IMR-90 (cell line): ENCODE data around the gene NUBPL. TPM values are rescaled to one million over a fixed set of nuclear protein-coding genes. Genes with fewer than 3 reads are reported as not detected.
"Not testable (repeated sequence)": the region's sequence is repeated elsewhere in the genome, so short reads cannot be mapped to it uniquely, and the experiment has no call there.

ENCODE experiments used
- ATAC-seq: fragments of 200-7000 bp; cut with Tn5 transposase; 2 replicates; pipeline ENCODE4 v1.9.1; 2020; ENCODE audit warnings: low read depth, mild to moderate bottlenecking, moderate library complexity
- BruUV-seq: library from RNA; stranded (reverse); fragments of 400-500 nt; replicated peaks from 2 replicates; lab custom pipeline; 2021; lab: Mats Ljungman, UMichigan
- CTCF ChIA-PET: fragments of 300-600 bp; formaldehyde crosslinking; extraction: SDS; loops from one replicate; lab custom pipeline; 2021; ENCODE audit warnings: antibody characterized with exemption; lab: Yijun Ruan, JAX
- POLR2A ChIA-PET: fragments of 300-600 bp; sonication (Branson Sonifier 250); formaldehyde crosslinking; loops from one replicate; lab custom pipeline; 2022; ENCODE audit warnings: antibody characterized with exemption; ENCODE audit not compliant: unreplicated experiment; lab: Charles Lee
- DNase-seq: peaks from one replicate; pipeline ENCODE4 v3.0.0; 2013
- H2AFZ ChIP-seq: replicated peaks from 2 replicates; pipeline ENCODE3; 2013; ENCODE audit warnings: low read length, mild to moderate bottlenecking; ENCODE audit not compliant: poor library complexity
- H2AK5ac ChIP-seq: 2 replicates; pipeline ENCODE4 v1.6.1; 2013; ENCODE audit warnings: low read depth, low read length, inconsistent platforms
- H2AK9ac ChIP-seq: replicated peaks from 2 replicates; pipeline ENCODE3; 2013; ENCODE audit warnings: mild to moderate bottlenecking, low read depth, low read length, moderate library complexity; ENCODE audit not compliant: poor library complexity
- H2BK120ac ChIP-seq: 2 replicates; pipeline ENCODE4 v1.6.1; 2013; ENCODE audit warnings: low read depth, low read length, inconsistent platforms
- H2BK15ac ChIP-seq: 3 replicates; pipeline ENCODE4 v1.6.1; 2013; ENCODE audit warnings: low read depth, low read length, inconsistent platforms
- H2BK20ac ChIP-seq: 2 replicates; pipeline ENCODE4 v1.6.1; 2013; ENCODE audit warnings: low read depth, mild to moderate bottlenecking, inconsistent platforms, low read length, moderate library complexity
- H2BK5ac ChIP-seq: 2 replicates; pipeline ENCODE4 v1.6.1; 2013; ENCODE audit warnings: mild to moderate bottlenecking, low read depth, low read length, inconsistent platforms; ENCODE audit not compliant: poor library complexity, severe bottlenecking
- H3K14ac ChIP-seq: replicated peaks from 2 replicates; pipeline ENCODE4 v1.6.1; 2013; ENCODE audit warnings: low read depth, low read length, inconsistent platforms
- H3K18ac ChIP-seq: 2 replicates; pipeline ENCODE4 v1.6.1; 2013; ENCODE audit warnings: low read depth, low read length, control low read depth
- H3K23ac ChIP-seq: 2 replicates; pipeline ENCODE4 v1.6.1; 2013; ENCODE audit warnings: low read depth, low read length, inconsistent platforms
- H3K27ac ChIP-seq: 2 replicates; pipeline ENCODE4 v1.5.1; 2013; ENCODE audit warnings: mild to moderate bottlenecking, control low read depth, low read length; ENCODE audit not compliant: insufficient read depth
- H3K27me3 ChIP-seq: 2 replicates; pipeline ENCODE4 v1.6.1; 2013; ENCODE audit warnings: low read length; ENCODE audit not compliant: control insufficient read depth, insufficient read depth
- H3K36me3 ChIP-seq: 2 replicates; pipeline ENCODE4 v1.6.1; 2013; ENCODE audit warnings: low read length, mixed read lengths; ENCODE audit not compliant: control insufficient read depth, insufficient read depth
- H3K4ac ChIP-seq: 2 replicates; pipeline ENCODE4 v1.6.1; 2013; ENCODE audit warnings: low read depth, low read length, inconsistent platforms
- H3K4me1 ChIP-seq: 2 replicates; pipeline ENCODE4 v1.6.1; 2013; ENCODE audit warnings: low read length, mixed read lengths; ENCODE audit not compliant: control insufficient read depth, insufficient read depth
- H3K4me2 ChIP-seq: 2 replicates; pipeline ENCODE4 v1.6.1; 2013; ENCODE audit warnings: low read depth, mild to moderate bottlenecking, control low read depth, low read length, moderate library complexity
- H3K4me3 ChIP-seq: 2 replicates; pipeline ENCODE4 v1.5.1; 2013; ENCODE audit warnings: low read depth, mild to moderate bottlenecking, control low read depth, low read length, moderate library complexity; ENCODE audit not compliant: insufficient read depth
- H3K56ac ChIP-seq: 2 replicates; pipeline ENCODE4 v1.6.1; 2013; ENCODE audit warnings: low read length, inconsistent platforms; ENCODE audit not compliant: insufficient read depth; ENCODE audit errors: extremely low read depth
- H3K79me1 ChIP-seq, 2 experiments: 2 replicates each; pipeline ENCODE4 v1.6.1; 2013; ENCODE audit warnings: low read length in 2 of 2, inconsistent platforms in 1 of 2, low read depth in 1 of 2
- H3K9ac ChIP-seq: 2 replicates; pipeline ENCODE4 v1.6.1; 2013; ENCODE audit warnings: low read depth, low read length, control low read depth
- H3K9me1 ChIP-seq: 2 replicates; pipeline ENCODE4 v1.6.1; 2013; ENCODE audit warnings: low read length, inconsistent platforms; ENCODE audit not compliant: insufficient read depth
- H3K9me3 ChIP-seq: 2 replicates; pipeline ENCODE4 v1.6.1; 2013; ENCODE audit warnings: low read length; ENCODE audit not compliant: control insufficient read depth, insufficient read depth
- H4K20me1 ChIP-seq: 2 replicates; pipeline ENCODE4 v1.6.1; 2013; ENCODE audit warnings: low read length, inconsistent platforms; ENCODE audit not compliant: insufficient read depth
- H4K5ac ChIP-seq: 2 replicates; pipeline ENCODE4 v1.6.1; 2013; ENCODE audit warnings: mild to moderate bottlenecking, low read depth, low read length, control low read depth
- H4K8ac ChIP-seq, 2 experiments: 2 replicates each; pipeline ENCODE4 v1.6.1; 2013; ENCODE audit warnings: low read depth in 2 of 2, low read length in 2 of 2, control low read depth in 1 of 2, inconsistent platforms in 1 of 2
- H4K91ac ChIP-seq: 2 replicates; pipeline ENCODE4 v1.6.1; 2013; ENCODE audit warnings: low read depth, low read length, inconsistent platforms; ENCODE audit not compliant: insufficient read depth
- WGBS, 2 experiments: methylation state at CpG; one replicate each; pipeline versions ENCODE4 v1.1.5 to v1.1.7; 2013; ENCODE audit warnings: missing lambda C conversion rate in 2 of 2; ENCODE audit not compliant: insufficient read length in 1 of 2; ENCODE audit errors: extremely low coverage in 2 of 2; 5-methylcytosine and 5-hydroxymethylcytosine counted together
- dilution Hi-C: fragments of 300-500 bp; cut with HindIII; formaldehyde crosslinking; loops from one replicate; pipeline ENCODE4 v1.14.3; 2018; ENCODE audit warnings: low sequenced_read_pairs; ENCODE audit not compliant: unreplicated experiment
- in situ Hi-C: fragments of 300-500 bp; cut with MboI; formaldehyde crosslinking; loops from 3 replicates; pipeline ENCODE4 v1.14.3; 2019; ENCODE audit warnings: low sequenced_read_pairs, inconsistent platforms, mixed read lengths
- intact Hi-C: fragments of 100-400 bp; cut with micrococcal nuclease; formaldehyde crosslinking; loops from 2 replicates; pipeline ENCODE4 v1.10.0; 2022
- polyA plus RNA-seq, 3 experiments: library from polyadenylated mRNA; depleted of rRNA; stranded (reverse); fragments of >200 nt; gene quantifications; 2 replicates each; pipeline ENCODE4 v1.2.3, GENCODE V29; 2012; ENCODE audit warnings: low replicate concordance in 1 of 3
- total RNA-seq: library from RNA; depleted of rRNA; stranded (reverse); fragments of >200 nt; gene quantifications from 2 replicates; pipeline ENCODE4 v1.2.3, GENCODE V29; 2012

NUBPL gene
- total and polyA plus RNA-seq, 2 of the 4 experiments (the other 2 are of a cell fraction): 5.4 to 11.5 TPM

GRCh38 chr14:31618884-31619283, 57.7 kb downstream of the NUBPL start:
- H2AK5ac ChIP-seq, in situ Hi-C loops, POLR2A ChIA-PET: not testable (repeated sequence)

More at GRCh38 chr14:31618884-31619283, 57.7 kb downstream of the NUBPL start:
- H3K9me1 ChIP-seq, H3K9me3 ChIP-seq, H3K4me3 ChIP-seq, H2BK120ac ChIP-seq, H3K9ac ChIP-seq, H3K4ac ChIP-seq, intact Hi-C loops, DNase-seq, H3K56ac ChIP-seq, H3K18ac ChIP-seq, H3K27ac ChIP-seq, H2BK15ac ChIP-seq, H3K27me3 ChIP-seq, H3K79me1 ChIP-seq, H2BK20ac ChIP-seq, H3K14ac ChIP-seq, ATAC-seq, H2BK5ac ChIP-seq, H4K5ac ChIP-seq, H3K4me2 ChIP-seq, BruUV-seq, CTCF ChIA-PET, H4K91ac ChIP-seq, H3K4me1 ChIP-seq, H3K23ac ChIP-seq, H3K36me3 ChIP-seq, H4K8ac ChIP-seq, H2AK9ac ChIP-seq, dilution Hi-C loops, H2AFZ ChIP-seq, H4K20me1 ChIP-seq: not testable (repeated sequence)
- WGBS, 2 experiments: no CpG with 5 or more reads among the region's 2 CpGs
